ENCODE data around the gene CCDC85A. TPM values are rescaled to one million over a fixed set of nuclear protein-coding genes. Genes with fewer than 3 reads are reported as not detected.

Gene CCDC85A
- polyA plus RNA-seq, 1 donor (not counting 4 experiments of a cell fraction or from before 2014, with no cell fraction given): not detected

GRCh38 chr2:56262241-56262640 lies 78.5 kb downstream of the CCDC85A start:
- Histone ChIP-seq H3K4me3 (ENCODE audit: control insufficient read depth in 2 of 3, extremely low read depth in 1 of 3, insufficient read depth in 2 of 3, low read depth in 1 of 3, low read length in 3 of 3) (no peak overlapping the region), H3K79me2 (ENCODE audit: control insufficient read depth, insufficient read depth, low read length) (no peaks in the 10 kb centered on the region), H3K27me3 (ENCODE audit: control insufficient read depth, extremely low read depth, insufficient read depth, low read length) (no peaks in the 10 kb centered on the region), H3K4me2 (ENCODE audit: control insufficient read depth, extremely low read depth, insufficient read depth, low read depth, low read length) (no peak overlapping the region), H3K9me3 (ENCODE audit: control insufficient read depth, low read depth, low read length) (no peaks in the 10 kb centered on the region), H3K9me1 (ENCODE audit: control insufficient read depth, extremely low read depth, insufficient read depth, low read length) (no peaks in the 10 kb centered on the region), H3K27ac (ENCODE audit: control insufficient read depth, insufficient read depth, low read length) (no peak overlapping the region), H3K36me3 (ENCODE audit: control insufficient read depth in 2 of 2, extremely low read depth in 1 of 2, insufficient read depth in 2 of 2, low read length in 2 of 2) (no peaks in the 10 kb centered on the region), H2AFZ (ENCODE audit: control insufficient read depth, low read length) (no peak overlapping the region), H4K20me1 (ENCODE audit: control insufficient read depth, extremely low read depth, insufficient read depth, low read length) (no peaks in the 10 kb centered on the region), H3K4me1 (ENCODE audit: control insufficient read depth, extremely low read depth, insufficient read depth, low read length) (no peaks in the 10 kb centered on the region), H3K9ac (ENCODE audit: control insufficient read depth, extremely low read depth, insufficient read depth, low read length) (no peak overlapping the region)
- dilution Hi-C loops (cut with MboI; ENCODE audit: extremely low pct_ligation_motif_present, low sequenced_read_pairs): no loop called here
- no peak for DNase-seq (ENCODE audit: low read depth, low spot score)
- FAIRE-seq: no peak
- TF ChIP-seq, protein P1, sequence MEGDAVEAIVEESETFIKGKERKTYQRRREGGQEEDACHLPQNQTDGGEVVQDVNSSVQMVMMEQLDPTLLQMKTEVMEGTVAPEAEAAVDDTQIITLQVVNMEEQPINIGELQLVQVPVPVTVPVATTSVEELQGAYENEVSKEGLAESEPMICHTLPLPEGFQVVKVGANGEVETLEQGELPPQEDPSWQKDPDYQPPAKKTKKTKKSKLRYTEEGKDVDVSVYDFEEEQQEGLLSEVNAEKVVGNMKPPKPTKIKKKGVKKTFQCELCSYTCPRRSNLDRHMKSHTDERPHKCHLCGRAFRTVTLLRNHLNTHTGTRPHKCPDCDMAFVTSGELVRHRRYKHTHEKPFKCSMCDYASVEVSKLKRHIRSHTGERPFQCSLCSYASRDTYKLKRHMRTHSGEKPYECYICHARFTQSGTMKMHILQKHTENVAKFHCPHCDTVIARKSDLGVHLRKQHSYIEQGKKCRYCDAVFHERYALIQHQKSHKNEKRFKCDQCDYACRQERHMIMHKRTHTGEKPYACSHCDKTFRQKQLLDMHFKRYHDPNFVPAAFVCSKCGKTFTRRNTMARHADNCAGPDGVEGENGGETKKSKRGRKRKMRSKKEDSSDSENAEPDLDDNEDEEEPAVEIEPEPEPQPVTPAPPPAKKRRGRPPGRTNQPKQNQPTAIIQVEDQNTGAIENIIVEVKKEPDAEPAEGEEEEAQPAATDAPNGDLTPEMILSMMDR (optimal IDR thresholded peaks at IDR 0.05 in 1 of 3, IDR thresholded peaks at IDR 0.05 in 1 of 3, conservative IDR thresholded peaks at IDR 0.05 in 1 of 3; ENCODE audit: extremely low read depth in 1 of 3, insufficient read depth in 2 of 3, low read length in 3 of 3): no peak
- TF ChIP-seq EZH2 (IDR thresholded peaks at IDR 0.05; ENCODE audit: low read length): no peak

DNA sequence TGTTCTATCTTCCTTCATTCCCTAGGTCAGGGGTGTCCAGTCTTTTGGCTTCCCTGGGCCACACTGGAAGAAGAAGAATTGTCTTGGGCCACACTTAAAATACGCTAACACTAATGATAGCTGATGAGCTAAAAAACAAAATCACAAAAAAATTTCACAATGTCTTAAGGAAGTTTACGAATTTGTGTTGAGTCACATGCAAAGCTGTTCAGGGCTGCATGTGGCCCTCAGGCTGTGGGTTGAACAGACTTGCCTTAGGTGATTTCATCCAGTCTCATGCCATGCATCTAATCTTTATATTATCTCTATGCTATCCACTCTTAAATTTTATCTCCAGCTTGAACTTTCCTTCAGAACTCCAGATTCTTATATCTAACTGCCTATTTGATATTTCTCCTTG lies 80.1 kb downstream of the CCDC85A start:
- Histone ChIP-seq H3K4me2 (ENCODE audit: control insufficient read depth, extremely low read depth, insufficient read depth, low read depth, low read length) (no peak overlapping the region), H3K9ac (ENCODE audit: control insufficient read depth, extremely low read depth, insufficient read depth, low read length) (no peak overlapping the region), H3K36me3 (ENCODE audit: control insufficient read depth in 2 of 2, extremely low read depth in 1 of 2, insufficient read depth in 2 of 2, low read length in 2 of 2) (no peaks in the 10 kb centered on the region), H2AFZ (ENCODE audit: control insufficient read depth, low read length) (no peak overlapping the region), H3K27ac (ENCODE audit: control insufficient read depth, insufficient read depth, low read length) (no peak overlapping the region), H3K9me3 (ENCODE audit: control insufficient read depth, low read depth, low read length) (no peaks in the 10 kb centered on the region), H3K79me2 (ENCODE audit: control insufficient read depth, insufficient read depth, low read length) (no peaks in the 10 kb centered on the region), H3K9me1 (ENCODE audit: control insufficient read depth, extremely low read depth, insufficient read depth, low read length) (no peaks in the 10 kb centered on the region), H3K4me3 (ENCODE audit: control insufficient read depth in 2 of 3, extremely low read depth in 1 of 3, insufficient read depth in 2 of 3, low read depth in 1 of 3, low read length in 3 of 3) (no peak overlapping the region), H3K27me3 (ENCODE audit: control insufficient read depth, extremely low read depth, insufficient read depth, low read length) (no peaks in the 10 kb centered on the region), H3K4me1 (ENCODE audit: control insufficient read depth, extremely low read depth, insufficient read depth, low read length) (no peaks in the 10 kb centered on the region), H4K20me1 (ENCODE audit: control insufficient read depth, extremely low read depth, insufficient read depth, low read length) (no peaks in the 10 kb centered on the region)
- dilution Hi-C loops (cut with MboI; ENCODE audit: extremely low pct_ligation_motif_present, low sequenced_read_pairs): no loop called here
- no peak for TF ChIP-seq EZH2 (IDR thresholded peaks at IDR 0.05; ENCODE audit: low read length)
- TF ChIP-seq, protein P1 (optimal IDR thresholded peaks at IDR 0.05 in 1 of 3, IDR thresholded peaks at IDR 0.05 in 1 of 3, conservative IDR thresholded peaks at IDR 0.05 in 1 of 3; ENCODE audit: extremely low read depth in 1 of 3, insufficient read depth in 2 of 3, low read length in 3 of 3): no peak
- no peak for FAIRE-seq
- no peak for DNase-seq (ENCODE audit: low read depth, low spot score)

All from keratinocyte (primary cell).